GM23338 (cell line): ENCODE data around the gene PDXDC1. TPM values are rescaled to one million over a fixed set of nuclear protein-coding genes. Genes with fewer than 3 reads are reported as not detected.
A peak's percentile ranks its signal among the peaks of the same experiment; 100 is the strongest.

ENCODE experiments used
- ATAC-seq: fragments of 200-7000 bp; cut with Tn5 transposase; 3 replicates; pipeline ENCODE4 v1.9.1; 2020
- DNase-seq: peaks from one replicate; pipeline ENCODE4 v3.0.0-alpha.2; 2015; ENCODE audit warnings: low spot score
- H2AFZ ChIP-seq: fragments of 200-600 bp; sonication (generic); 2 replicates; pipeline ENCODE4 v1.8.0; 2016; ENCODE audit warnings: antibody characterized with exemption, mild to moderate bottlenecking, moderate library complexity
- H3F3A ChIP-seq: fragments of 200-600 bp; sonication (generic); replicated peaks from 2 replicates; pipeline ENCODE4 v1.8.0; 2017; ENCODE audit warnings: antibody characterized with exemption, mixed run types, low read depth
- H3K27ac ChIP-seq: fragments of 200-600 bp; sonication (generic); 2 replicates; pipeline ENCODE4 v1.6.1; 2016; ENCODE audit warnings: low read depth
- H3K27me3 ChIP-seq: fragments of 200-600 bp; sonication (generic); 2 replicates; pipeline ENCODE4 v1.8.0; 2016; ENCODE audit warnings: mild to moderate bottlenecking, mixed run types, moderate library complexity; ENCODE audit not compliant: insufficient read depth
- H3K36me3 ChIP-seq: fragments of 200-600 bp; sonication (generic); 2 replicates; pipeline ENCODE4 v1.8.0; 2016; ENCODE audit warnings: mild to moderate bottlenecking; ENCODE audit not compliant: insufficient read depth
- H3K4me1 ChIP-seq: fragments of 200-600 bp; sonication (generic); 2 replicates; pipeline ENCODE4 v1.8.0; 2016; ENCODE audit warnings: mild to moderate bottlenecking, moderate library complexity; ENCODE audit not compliant: insufficient read depth
- H3K4me2 ChIP-seq: fragments of 200-600 bp; sonication (generic); 2 replicates; pipeline ENCODE4 v1.7.1; 2017; ENCODE audit warnings: mixed run types
- H3K4me3 ChIP-seq: fragments of 200-600 bp; sonication (generic); 2 replicates; pipeline ENCODE4 v1.6.1; 2016; ENCODE audit warnings: mixed run types
- H3K79me2 ChIP-seq: fragments of 200-600 bp; sonication (generic); replicated peaks from 2 replicates; pipeline ENCODE4 v1.8.0; 2017; ENCODE audit warnings: mild to moderate bottlenecking; ENCODE audit not compliant: insufficient read depth
- H3K9me2 ChIP-seq: fragments of 200-600 bp; sonication (generic); 2 replicates; pipeline ENCODE4 v1.8.0; 2017; ENCODE audit not compliant: insufficient read depth
- H4K20me1 ChIP-seq: fragments of 200-600 bp; sonication (generic); replicated peaks from 2 replicates; pipeline ENCODE4 v1.8.0; 2017; ENCODE audit warnings: mild to moderate bottlenecking; ENCODE audit not compliant: insufficient read depth
- H3K27ac Mint-ChIP-seq: 2 replicates; pipeline ENCODE4 v1.8.0; 2020; ENCODE audit warnings: inconsistent platforms, mild to moderate bottlenecking, moderate library complexity, mixed read lengths
- H3K27me3 Mint-ChIP-seq: 3 replicates; pipeline ENCODE4 v1.8.0; 2022; ENCODE audit warnings: low read depth, mild to moderate bottlenecking, moderate library complexity, mixed read lengths, inconsistent platforms; ENCODE audit not compliant: insufficient read depth, poor library complexity
- H3K36me3 Mint-ChIP-seq: 3 replicates; pipeline ENCODE4 v1.8.0; 2021; ENCODE audit warnings: low read depth, mild to moderate bottlenecking, inconsistent platforms, moderate library complexity, mixed read lengths
- H3K4me1 Mint-ChIP-seq: 3 replicates; pipeline ENCODE4 v1.8.0; 2020; ENCODE audit warnings: mild to moderate bottlenecking, inconsistent platforms, mixed read lengths
- H3K4me3 Mint-ChIP-seq: 3 replicates; pipeline ENCODE4 v1.8.0; 2021; ENCODE audit warnings: moderate library complexity, mild to moderate bottlenecking, inconsistent platforms, mixed read lengths
- H3K9me3 Mint-ChIP-seq: 3 replicates; pipeline ENCODE4 v1.8.0; 2020; ENCODE audit warnings: moderate library complexity, mild to moderate bottlenecking, inconsistent platforms, mixed read lengths
- EZH2phosphoT487 ChIP-seq: fragments of 200-600 bp; sonication (generic); IDR thresholded peaks from one replicate; pipeline ENCODE4 v1.8.1; 2018; ENCODE audit warnings: antibody characterized with exemption; ENCODE audit not compliant: unreplicated experiment
- NANOG ChIP-seq: IDR thresholded peaks from 2 replicates; pipeline ENCODE4 v1.6.1; 2016; ENCODE audit warnings: antibody characterized with exemption, borderline replicate concordance
- ZNF114 ChIP-seq: fragments of 250-450 bp; sonication (Bioruptor Pico); IDR thresholded peaks from 2 replicates; pipeline ENCODE4 v1.5.0; 2020; ENCODE audit warnings: mild to moderate bottlenecking, moderate library complexity
- ZNF331 ChIP-seq: fragments of 250-450 bp; sonication (Bioruptor Pico); IDR thresholded peaks from 2 replicates; pipeline ENCODE4 v1.5.0; 2020; ENCODE audit warnings: low read depth, mild to moderate bottlenecking, moderate library complexity
- polyA plus RNA-seq: library from polyadenylated mRNA; unstranded; fragments of >200 nt; fragmentation: Nextera tagmentation; extraction: Ambion mirVana; gene quantifications from 2 replicates; pipeline ENCODE4 v1.2.1, GENCODE V29; 2016
- total RNA-seq: library from RNA; depleted of rRNA; stranded (reverse); fragments of >200 nt; shearing (Covaris generic); gene quantifications from 2 replicates; pipeline ENCODE4 v1.2.3, GENCODE V29; 2014
- TF ChIP-seq, protein P1 (sequence below), 2 experiments: fragments of 200-600 bp in 1 of 2; sonication (generic) in 1 of 2; conservative IDR thresholded peaks; 2 replicates each; pipeline versions ENCODE4 v1.5.1 to v1.6.1; 2016 to 2017; ENCODE audit warnings: antibody characterized with exemption in 2 of 2, low read depth in 2 of 2, mild to moderate bottlenecking in 2 of 2, moderate library complexity in 1 of 2
- TF ChIP-seq, protein P2 (sequence below): IDR thresholded peaks from one replicate; pipeline ENCODE4 v1.6.1; 2018; ENCODE audit warnings: antibody characterized with exemption; ENCODE audit not compliant: unreplicated experiment

Gene PDXDC1
- total and polyA plus RNA-seq, 2 experiments from 2014 or later = 40.0 to 91.6 TPM

- Histone ChIP-seq H3F3A (peaks cover 13% of the 10 kb centered on the region; the same call in 1 of the 2 replicates), H4K20me1 (peaks cover 10% of the 10 kb centered on the region), H3K4me2 (no peak overlapping the region), H3K27ac (no peak overlapping the region), H3K79me2 (0 out of 2 replicates have a peak, but pooled peaks cover 3% of the 10 kb centered on the region), H3K36me3 (peaks cover 27% of the 10 kb centered on the region), H3K27me3 (no peaks in the 10 kb centered on the region), H2AFZ (no peak overlapping the region), H3K4me1 (no peaks in the 10 kb centered on the region), H3K4me3 (no peak overlapping the region), H3K9me2 (no peaks in the 10 kb centered on the region)
- no peak overlapping the region for H3K4me3 Mint-ChIP-seq
- peaks cover 1% of the 10 kb centered on the region for H3K27me3 Mint-ChIP-seq
- no peaks in the 10 kb centered on the region for H3K4me1 Mint-ChIP-seq
- H3K27ac Mint-ChIP-seq = no peak overlapping the region
- DNase-seq (no peak), ATAC-seq (no peak)
- no peaks in the 10 kb centered on the region for H3K9me3 Mint-ChIP-seq
- TF ChIP-seq, protein P1, sequence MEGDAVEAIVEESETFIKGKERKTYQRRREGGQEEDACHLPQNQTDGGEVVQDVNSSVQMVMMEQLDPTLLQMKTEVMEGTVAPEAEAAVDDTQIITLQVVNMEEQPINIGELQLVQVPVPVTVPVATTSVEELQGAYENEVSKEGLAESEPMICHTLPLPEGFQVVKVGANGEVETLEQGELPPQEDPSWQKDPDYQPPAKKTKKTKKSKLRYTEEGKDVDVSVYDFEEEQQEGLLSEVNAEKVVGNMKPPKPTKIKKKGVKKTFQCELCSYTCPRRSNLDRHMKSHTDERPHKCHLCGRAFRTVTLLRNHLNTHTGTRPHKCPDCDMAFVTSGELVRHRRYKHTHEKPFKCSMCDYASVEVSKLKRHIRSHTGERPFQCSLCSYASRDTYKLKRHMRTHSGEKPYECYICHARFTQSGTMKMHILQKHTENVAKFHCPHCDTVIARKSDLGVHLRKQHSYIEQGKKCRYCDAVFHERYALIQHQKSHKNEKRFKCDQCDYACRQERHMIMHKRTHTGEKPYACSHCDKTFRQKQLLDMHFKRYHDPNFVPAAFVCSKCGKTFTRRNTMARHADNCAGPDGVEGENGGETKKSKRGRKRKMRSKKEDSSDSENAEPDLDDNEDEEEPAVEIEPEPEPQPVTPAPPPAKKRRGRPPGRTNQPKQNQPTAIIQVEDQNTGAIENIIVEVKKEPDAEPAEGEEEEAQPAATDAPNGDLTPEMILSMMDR (conservative IDR thresholded peaks at IDR 0.05; ENCODE audit: low read depth in 2 of 2) = no peak
- TF ChIP-seq ZNF331 (CRISPR knock-in tag) = no peak
- TF ChIP-seq EZH2phosphoT487 = no peak
- TF ChIP-seq NANOG = no peak
- TF ChIP-seq, protein P2, sequence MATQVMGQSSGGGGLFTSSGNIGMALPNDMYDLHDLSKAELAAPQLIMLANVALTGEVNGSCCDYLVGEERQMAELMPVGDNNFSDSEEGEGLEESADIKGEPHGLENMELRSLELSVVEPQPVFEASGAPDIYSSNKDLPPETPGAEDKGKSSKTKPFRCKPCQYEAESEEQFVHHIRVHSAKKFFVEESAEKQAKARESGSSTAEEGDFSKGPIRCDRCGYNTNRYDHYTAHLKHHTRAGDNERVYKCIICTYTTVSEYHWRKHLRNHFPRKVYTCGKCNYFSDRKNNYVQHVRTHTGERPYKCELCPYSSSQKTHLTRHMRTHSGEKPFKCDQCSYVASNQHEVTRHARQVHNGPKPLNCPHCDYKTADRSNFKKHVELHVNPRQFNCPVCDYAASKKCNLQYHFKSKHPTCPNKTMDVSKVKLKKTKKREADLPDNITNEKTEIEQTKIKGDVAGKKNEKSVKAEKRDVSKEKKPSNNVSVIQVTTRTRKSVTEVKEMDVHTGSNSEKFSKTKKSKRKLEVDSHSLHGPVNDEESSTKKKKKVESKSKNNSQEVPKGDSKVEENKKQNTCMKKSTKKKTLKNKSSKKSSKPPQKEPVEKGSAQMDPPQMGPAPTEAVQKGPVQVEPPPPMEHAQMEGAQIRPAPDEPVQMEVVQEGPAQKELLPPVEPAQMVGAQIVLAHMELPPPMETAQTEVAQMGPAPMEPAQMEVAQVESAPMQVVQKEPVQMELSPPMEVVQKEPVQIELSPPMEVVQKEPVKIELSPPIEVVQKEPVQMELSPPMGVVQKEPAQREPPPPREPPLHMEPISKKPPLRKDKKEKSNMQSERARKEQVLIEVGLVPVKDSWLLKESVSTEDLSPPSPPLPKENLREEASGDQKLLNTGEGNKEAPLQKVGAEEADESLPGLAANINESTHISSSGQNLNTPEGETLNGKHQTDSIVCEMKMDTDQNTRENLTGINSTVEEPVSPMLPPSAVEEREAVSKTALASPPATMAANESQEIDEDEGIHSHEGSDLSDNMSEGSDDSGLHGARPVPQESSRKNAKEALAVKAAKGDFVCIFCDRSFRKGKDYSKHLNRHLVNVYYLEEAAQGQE = no peak
- TF ChIP-seq ZNF114 (CRISPR knock-in tag) = no peak
- H3K36me3 Mint-ChIP-seq = peaks cover 70% of the 10 kb centered on the region
These were observed 58.5 kb downstream of the PDXDC1 start for GRCh38 chr16:15033309-15033707.

DNA sequence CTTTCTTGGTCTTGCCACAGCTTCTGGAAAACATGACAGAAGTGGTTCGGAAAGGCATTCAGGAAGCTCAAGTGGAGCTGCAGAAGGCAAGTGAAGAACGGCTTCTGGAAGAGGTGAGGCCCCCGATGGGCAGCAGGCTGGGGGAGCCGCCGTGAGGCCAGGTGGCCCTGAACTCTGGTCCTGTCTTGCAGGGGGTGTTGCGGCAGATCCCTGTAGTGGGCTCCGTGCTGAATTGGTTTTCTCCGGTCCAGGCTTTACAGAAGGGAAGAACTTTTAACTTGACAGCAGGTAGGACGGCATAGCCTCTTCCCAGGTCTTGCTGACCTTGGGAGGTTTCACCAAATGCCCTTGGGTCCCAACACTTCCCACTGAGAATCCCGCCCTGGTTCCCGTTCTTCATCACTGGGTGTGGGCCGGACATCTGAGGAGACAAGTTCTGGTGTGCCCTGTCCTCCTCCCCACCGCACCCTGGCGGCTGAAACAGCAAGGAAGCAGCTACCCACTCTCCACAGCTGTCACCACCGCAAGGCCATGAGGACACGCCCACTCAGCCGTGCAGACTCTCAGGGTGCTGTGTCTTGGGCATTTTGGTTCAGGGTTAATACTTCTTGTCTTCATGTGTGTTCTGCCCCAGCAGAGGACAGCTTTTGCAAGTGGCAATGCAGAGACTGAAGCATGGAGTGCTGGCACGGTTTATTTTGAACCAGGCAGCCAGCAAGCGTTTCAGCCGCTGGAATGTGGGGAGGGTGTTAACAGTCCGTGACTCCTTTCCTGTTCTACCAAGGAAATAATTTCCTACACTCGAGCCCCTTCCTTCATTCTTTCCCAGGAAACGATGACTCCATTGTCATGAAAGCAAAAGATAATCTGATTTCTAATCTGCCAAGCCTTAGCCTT is 59.7 kb downstream of the PDXDC1 start:
- ATAC-seq = no peak; the same call in 1 of the 3 replicates
- H3K4me1 Mint-ChIP-seq = no peaks in the 10 kb centered on the region
- H3K36me3 Mint-ChIP-seq = peaks cover 74% of the 10 kb centered on the region
- Histone ChIP-seq H3K4me3 (no peak overlapping the region), H3K36me3 (peaks cover 28% of the 10 kb centered on the region), H2AFZ (no peak overlapping the region), H3K79me2 (no peaks in the 10 kb centered on the region), H3K27me3 (no peaks in the 10 kb centered on the region), H3K9me2 (no peaks in the 10 kb centered on the region), H3K4me1 (no peaks in the 10 kb centered on the region), H3F3A (peaks cover 4% of the 10 kb centered on the region; the same call in 1 of the 2 replicates), H4K20me1 (peaks cover 6% of the 10 kb centered on the region), H3K4me2 (no peak overlapping the region), H3K27ac (no peak overlapping the region)
- no peak for DNase-seq
- no peaks in the 10 kb centered on the region for H3K27me3 Mint-ChIP-seq
- no peaks in the 10 kb centered on the region for H3K9me3 Mint-ChIP-seq
- no peak for TF ChIP-seq ZNF331 (CRISPR knock-in tag)
- no peak for TF ChIP-seq ZNF114 (CRISPR knock-in tag)
- TF ChIP-seq, protein P1 (conservative IDR thresholded peaks at IDR 0.05; ENCODE audit: low read depth in 2 of 2) = peak in 1 of 2 experiments; percentile 38; a peak in 2 of 4 replicates
- H3K4me3 Mint-ChIP-seq = no peak overlapping the region
- H3K27ac Mint-ChIP-seq = no peak overlapping the region
